ENCODE measurements around the gene HOXA11.

The HOXA11 gene

GRCh38 chr7:27215356-27215755, 30.3 kb upstream of the HOXA11 start:
- Histone ChIP-seq H3K9me3 (ENCODE audit: insufficient read depth, low read depth, low read length) (peaks cover 7% of the 10 kb centered on the region), H4K12ac (ENCODE audit: low read depth, low read length) (no peak overlapping the region), H3K18ac (ENCODE audit: low read length) (no peak overlapping the region), H4K8ac (ENCODE audit: low read depth, low read length) (no peak overlapping the region), H4K91ac (ENCODE audit: low read depth, low read length) (no peak overlapping the region), H3K27ac (ENCODE audit: low read depth, low read length) (no peak overlapping the region), H2BK120ac (ENCODE audit: insufficient read depth, low read length, poor library complexity) (no peak overlapping the region), H3K4me2 (ENCODE audit: low read length) (no peak overlapping the region), H3K9ac (ENCODE audit: low read length) (no peak overlapping the region), H3K4ac (ENCODE audit: low read depth, low read length) (no peak overlapping the region), H3K36me3 (ENCODE audit: control insufficient read depth in 1 of 2, insufficient read depth in 2 of 2, low read length in 2 of 2) (no peaks in the 10 kb centered on the region), H3K27me3 (ENCODE audit: insufficient read depth, low read length) (peaks cover 63% of the 10 kb centered on the region), H2BK5ac (ENCODE audit: low read depth, low read length, poor library complexity) (no peak overlapping the region), H3K4me3 (ENCODE audit: low read depth, low read length) (no peak overlapping the region), H2AFZ (ENCODE audit: insufficient read depth, low read length, poor library complexity) (no peak overlapping the region), H3K14ac (ENCODE audit: low read length) (no peak overlapping the region), H2BK12ac (ENCODE audit: low read length) (no peak overlapping the region), H3K23ac (ENCODE audit: low read length) (no peak overlapping the region), H2AK5ac (ENCODE audit: low read length) (no peak overlapping the region), H3K79me1 (ENCODE audit: low read length) (no peaks in the 10 kb centered on the region), H3K4me1 (ENCODE audit: control insufficient read depth in 1 of 2, insufficient read depth in 2 of 2, low read length in 2 of 2) (peaks cover 0 to 5% of the 10 kb centered on the region in 2 experiments), H3K79me2 (ENCODE audit: control insufficient read depth, insufficient read depth, low read length, poor library complexity) (no peaks in the 10 kb centered on the region)
- DNase-seq, result no peak
- no CpG with 5 or more reads among the region's 2 CpGs for WGBS (ENCODE audit: extremely low coverage, insufficient coverage, insufficient read length)

- H4K8ac ChIP-seq (ENCODE audit: low read depth, low read length), result no peak overlapping the region
- peaks cover 5% of the 10 kb centered on the region for H3K9me3 ChIP-seq (ENCODE audit: insufficient read depth, low read depth, low read length)
- H3K36me3 ChIP-seq (ENCODE audit: control insufficient read depth in 1 of 2, insufficient read depth in 2 of 2, low read length in 2 of 2), result no peaks in the 10 kb centered on the region
- H3K27ac ChIP-seq (ENCODE audit: low read depth, low read length), result no peak overlapping the region
- no peak overlapping the region for H2BK120ac ChIP-seq (ENCODE audit: insufficient read depth, low read length, poor library complexity)
- H3K27me3 ChIP-seq (ENCODE audit: insufficient read depth, low read length), result peaks cover 57% of the 10 kb centered on the region
- H3K79me2 ChIP-seq (ENCODE audit: control insufficient read depth, insufficient read depth, low read length, poor library complexity), result no peaks in the 10 kb centered on the region
- no peak overlapping the region for H3K4ac ChIP-seq (ENCODE audit: low read depth, low read length)
- no peak overlapping the region for H2BK12ac ChIP-seq (ENCODE audit: low read length)
- no peak overlapping the region for H3K14ac ChIP-seq (ENCODE audit: low read length)
- H4K12ac ChIP-seq (ENCODE audit: low read depth, low read length), result no peak overlapping the region
- no peak overlapping the region for H3K4me2 ChIP-seq (ENCODE audit: low read length)
- no peaks in the 10 kb centered on the region for H3K79me1 ChIP-seq (ENCODE audit: low read length)
- H3K4me3 ChIP-seq (ENCODE audit: low read depth, low read length), result no peak overlapping the region
- no peak overlapping the region for H2AFZ ChIP-seq (ENCODE audit: insufficient read depth, low read length, poor library complexity)
- peaks cover 0 to 5% of the 10 kb centered on the region in 2 experiments for H3K4me1 ChIP-seq (ENCODE audit: control insufficient read depth in 1 of 2, insufficient read depth in 2 of 2, low read length in 2 of 2)
- no peak overlapping the region for H2AK5ac ChIP-seq (ENCODE audit: low read length)
- no peak for DNase-seq
- H2BK5ac ChIP-seq (ENCODE audit: low read depth, low read length, poor library complexity), result no peak overlapping the region
- H3K18ac ChIP-seq (ENCODE audit: low read length), result no peak overlapping the region
- H4K91ac ChIP-seq (ENCODE audit: low read depth, low read length), result no peak overlapping the region
- WGBS (ENCODE audit: extremely low coverage, insufficient coverage, insufficient read length), result no CpG with 5 or more reads among the region's 8 CpGs
- H3K9ac ChIP-seq (ENCODE audit: low read length), result no peak overlapping the region
- H3K23ac ChIP-seq (ENCODE audit: low read length), result no peak overlapping the region
Measured at GRCh38 chr7:27214239-27214950, 29.4 kb upstream of the HOXA11 start.

DNA sequence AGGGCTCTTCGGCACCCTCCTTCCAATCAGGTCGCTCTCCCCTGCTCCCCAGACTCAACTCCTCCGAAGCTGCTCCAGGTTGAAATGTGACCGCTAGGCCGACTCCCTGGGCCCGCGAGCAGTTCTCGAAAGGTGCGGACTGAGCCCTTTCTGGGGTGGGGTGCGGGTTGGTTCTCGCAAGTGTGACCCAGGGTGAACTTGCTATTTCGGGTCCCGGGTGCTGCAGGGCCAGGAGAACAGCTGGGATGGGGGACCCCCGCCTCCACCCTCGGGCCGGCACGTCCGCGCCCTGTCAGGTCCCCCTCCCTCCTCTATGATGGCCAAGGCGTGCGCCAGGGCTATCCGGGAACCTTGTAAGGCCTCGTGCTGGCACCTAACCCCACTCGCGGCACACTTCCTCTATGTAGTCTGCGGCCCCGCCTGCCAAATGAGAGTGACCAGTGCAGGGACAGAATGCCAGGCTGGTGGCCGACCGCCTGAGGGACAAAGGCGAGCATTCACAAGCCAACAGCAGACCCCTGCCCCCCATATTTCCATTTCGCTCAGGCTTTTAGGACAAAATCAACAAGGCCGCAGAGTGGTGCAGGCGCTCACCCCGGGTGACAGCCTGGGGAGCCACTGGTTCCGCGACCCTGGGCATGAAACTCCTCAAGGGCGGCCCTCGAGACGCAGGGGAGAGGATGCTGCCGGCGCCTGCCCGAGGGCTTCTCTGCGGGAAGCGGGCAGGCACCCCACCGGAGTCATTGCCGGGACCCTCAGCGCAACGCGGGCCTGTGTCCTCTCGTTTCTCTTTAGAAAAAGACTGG, 28.6 kb upstream of the HOXA11 start:
- H3K23ac ChIP-seq (ENCODE audit: low read length), result no peak overlapping the region
- H3K27me3 ChIP-seq (ENCODE audit: insufficient read depth, low read length), result peaks cover 60% of the 10 kb centered on the region
- H4K12ac ChIP-seq (ENCODE audit: low read depth, low read length), result peak overlapping the region; percentile 19
- no peak overlapping the region for H3K18ac ChIP-seq (ENCODE audit: low read length)
- H3K36me3 ChIP-seq (ENCODE audit: control insufficient read depth in 1 of 2, insufficient read depth in 2 of 2, low read length in 2 of 2), result no peaks in the 10 kb centered on the region
- no peak overlapping the region for H3K14ac ChIP-seq (ENCODE audit: low read length)
- no peak overlapping the region for H3K4me2 ChIP-seq (ENCODE audit: low read length)
- H3K4me3 ChIP-seq (ENCODE audit: low read depth, low read length), result no peak overlapping the region
- no CpG with 5 or more reads among the region's 50 CpGs for WGBS (ENCODE audit: extremely low coverage, insufficient coverage, insufficient read length)
- H2BK12ac ChIP-seq (ENCODE audit: low read length), result peak overlapping the region; percentile 11
- H3K9me3 ChIP-seq (ENCODE audit: insufficient read depth, low read depth, low read length), result peaks cover 5% of the 10 kb centered on the region
- H3K79me1 ChIP-seq (ENCODE audit: low read length), result no peaks in the 10 kb centered on the region
- no peak for DNase-seq
- no peaks in the 10 kb centered on the region for H3K79me2 ChIP-seq (ENCODE audit: control insufficient read depth, insufficient read depth, low read length, poor library complexity)
- no peak overlapping the region for H2BK120ac ChIP-seq (ENCODE audit: insufficient read depth, low read length, poor library complexity)
- no peak overlapping the region for H3K9ac ChIP-seq (ENCODE audit: low read length)
- H2AK5ac ChIP-seq (ENCODE audit: low read length), result no peak overlapping the region
- peaks cover 0 to 5% of the 10 kb centered on the region in 2 experiments for H3K4me1 ChIP-seq (ENCODE audit: control insufficient read depth in 1 of 2, insufficient read depth in 2 of 2, low read length in 2 of 2)
- no peak overlapping the region for H3K4ac ChIP-seq (ENCODE audit: low read depth, low read length)
- H4K91ac ChIP-seq (ENCODE audit: low read depth, low read length), result no peak overlapping the region
- no peak overlapping the region for H4K8ac ChIP-seq (ENCODE audit: low read depth, low read length)
- no peak overlapping the region for H2AFZ ChIP-seq (ENCODE audit: insufficient read depth, low read length, poor library complexity)
- no peak overlapping the region for H2BK5ac ChIP-seq (ENCODE audit: low read depth, low read length, poor library complexity)
- no peak overlapping the region for H3K27ac ChIP-seq (ENCODE audit: low read depth, low read length)

GRCh38 chr7:27212497-27213432, 27.7 kb upstream of the HOXA11 start:
- H3K4me2 ChIP-seq (ENCODE audit: low read length), result no peak overlapping the region
- H4K91ac ChIP-seq (ENCODE audit: low read depth, low read length), result no peak overlapping the region
- H3K79me1 ChIP-seq (ENCODE audit: low read length), result no peaks in the 10 kb centered on the region
- no peak overlapping the region for H4K12ac ChIP-seq (ENCODE audit: low read depth, low read length)
- peaks cover 5% of the 10 kb centered on the region for H3K9me3 ChIP-seq (ENCODE audit: insufficient read depth, low read depth, low read length)
- H3K14ac ChIP-seq (ENCODE audit: low read length), result no peak overlapping the region
- H2BK5ac ChIP-seq (ENCODE audit: low read depth, low read length, poor library complexity), result no peak overlapping the region
- DNase-seq, result no peak
- H3K9ac ChIP-seq (ENCODE audit: low read length), result no peak overlapping the region
- H3K79me2 ChIP-seq (ENCODE audit: control insufficient read depth, insufficient read depth, low read length, poor library complexity), result no peaks in the 10 kb centered on the region
- H2AFZ ChIP-seq (ENCODE audit: insufficient read depth, low read length, poor library complexity), result no peak overlapping the region
- peaks cover 69% of the 10 kb centered on the region for H3K27me3 ChIP-seq (ENCODE audit: insufficient read depth, low read length)
- peak overlapping the region; percentile 11 for H2BK12ac ChIP-seq (ENCODE audit: low read length)
- no peak overlapping the region for H4K8ac ChIP-seq (ENCODE audit: low read depth, low read length)
- H3K36me3 ChIP-seq (ENCODE audit: control insufficient read depth in 1 of 2, insufficient read depth in 2 of 2, low read length in 2 of 2), result no peaks in the 10 kb centered on the region
- no peak overlapping the region for H3K23ac ChIP-seq (ENCODE audit: low read length)
- H2AK5ac ChIP-seq (ENCODE audit: low read length), result no peak overlapping the region
- no peak overlapping the region for H2BK120ac ChIP-seq (ENCODE audit: insufficient read depth, low read length, poor library complexity)
- no peak overlapping the region for H3K4ac ChIP-seq (ENCODE audit: low read depth, low read length)
- H3K18ac ChIP-seq (ENCODE audit: low read length), result no peak overlapping the region
- no CpG with 5 or more reads among the region's 52 CpGs for WGBS (ENCODE audit: extremely low coverage, insufficient coverage, insufficient read length)
- no peak overlapping the region for H3K4me3 ChIP-seq (ENCODE audit: low read depth, low read length)
- no peak overlapping the region for H3K27ac ChIP-seq (ENCODE audit: low read depth, low read length)
- peaks cover 0 to 5% of the 10 kb centered on the region in 2 experiments for H3K4me1 ChIP-seq (ENCODE audit: control insufficient read depth in 1 of 2, insufficient read depth in 2 of 2, low read length in 2 of 2)

Data from trophoblast cell (in vitro differentiated cells and primary cell).